ENCODE results near the gene DNAJC7.

DNAJC7 gene

DNA sequence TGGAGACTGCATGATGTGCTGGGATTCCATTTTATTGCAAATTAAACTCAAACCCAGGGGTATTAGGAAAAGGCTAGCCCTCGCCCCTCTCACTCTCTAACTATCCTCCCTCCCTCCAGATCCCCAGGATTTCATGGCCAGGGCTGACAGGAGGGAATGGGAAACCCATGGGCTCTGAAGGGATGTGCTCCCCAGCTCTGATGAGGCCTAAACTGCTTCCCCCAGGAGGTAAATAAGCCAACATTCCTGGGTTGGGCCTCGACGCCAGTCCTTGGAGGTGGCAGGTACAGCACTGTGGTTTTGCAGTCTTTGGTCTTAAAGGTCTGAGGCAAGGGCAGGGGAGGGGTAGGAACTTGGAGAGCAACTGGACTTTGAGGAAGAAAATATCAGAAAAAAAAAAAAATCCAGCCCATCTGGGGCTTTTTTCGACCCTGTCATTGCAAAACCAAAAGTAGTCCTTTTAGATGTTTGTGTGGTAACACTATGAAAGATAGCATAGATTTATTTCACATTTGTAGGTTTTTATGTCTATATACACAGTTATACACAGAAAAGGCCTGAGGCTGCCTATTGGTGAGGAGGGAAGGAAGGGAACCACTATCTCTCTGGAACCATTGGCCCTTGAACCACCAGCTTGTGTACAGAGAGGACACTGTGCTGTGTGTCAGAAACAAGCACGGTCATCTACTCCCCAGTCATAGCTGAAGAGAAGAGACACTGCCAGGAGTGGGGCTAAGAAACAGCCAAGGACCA, 21.2 kb upstream of the DNAJC7 start:
- no peaks in the 10 kb centered on the region for H3K9me3 ChIP-seq
- H3K36me3 ChIP-seq: no peaks in the 10 kb centered on the region
- no peak overlapping the region for H3K4me3 ChIP-seq (ENCODE audit: low read depth, low read length)
- TF ChIP-seq CTCF (IDR thresholded peaks at IDR 0.05; ENCODE audit: low read depth, low read length): no peak
- H3K4me1 ChIP-seq: no peaks in the 10 kb centered on the region
- H3K27me3 ChIP-seq: no peaks in the 10 kb centered on the region
- no peak for DNase-seq

- H3K4me3 ChIP-seq (ENCODE audit: low read depth, low read length): no peak overlapping the region
- H3K27me3 ChIP-seq: no peaks in the 10 kb centered on the region
- no peak for DNase-seq
- H3K9me3 ChIP-seq: no peaks in the 10 kb centered on the region
- no peaks in the 10 kb centered on the region for H3K4me1 ChIP-seq
- H3K36me3 ChIP-seq: no peaks in the 10 kb centered on the region
- no peak for TF ChIP-seq CTCF (IDR thresholded peaks at IDR 0.05; ENCODE audit: low read depth, low read length)
These were observed 16.8 kb upstream of the DNAJC7 start for GRCh38 chr17:42034059-42034458.

- H3K4me1 ChIP-seq: no peaks in the 10 kb centered on the region
- H3K9me3 ChIP-seq: no peaks in the 10 kb centered on the region
- no peak for TF ChIP-seq CTCF (IDR thresholded peaks at IDR 0.05; ENCODE audit: low read depth, low read length)
- no peak overlapping the region for H3K4me3 ChIP-seq (ENCODE audit: low read depth, low read length)
- no peaks in the 10 kb centered on the region for H3K27me3 ChIP-seq
- H3K36me3 ChIP-seq: no peaks in the 10 kb centered on the region
- DNase-seq: no peak
These were observed 14.3 kb upstream of the DNAJC7 start for GRCh38 chr17:42031584-42031983.

GRCh38 chr17:42028791-42029127, 11.5 kb upstream of the DNAJC7 start:
- no peak for TF ChIP-seq CTCF (IDR thresholded peaks at IDR 0.05; ENCODE audit: low read depth, low read length)
- H3K27me3 ChIP-seq: no peaks in the 10 kb centered on the region
- no peak for DNase-seq
- H3K9me3 ChIP-seq: no peaks in the 10 kb centered on the region
- H3K4me3 ChIP-seq (ENCODE audit: low read depth, low read length): no peak overlapping the region
- peaks cover 7% of the 10 kb centered on the region for H3K36me3 ChIP-seq
- no peaks in the 10 kb centered on the region for H3K4me1 ChIP-seq

DNA sequence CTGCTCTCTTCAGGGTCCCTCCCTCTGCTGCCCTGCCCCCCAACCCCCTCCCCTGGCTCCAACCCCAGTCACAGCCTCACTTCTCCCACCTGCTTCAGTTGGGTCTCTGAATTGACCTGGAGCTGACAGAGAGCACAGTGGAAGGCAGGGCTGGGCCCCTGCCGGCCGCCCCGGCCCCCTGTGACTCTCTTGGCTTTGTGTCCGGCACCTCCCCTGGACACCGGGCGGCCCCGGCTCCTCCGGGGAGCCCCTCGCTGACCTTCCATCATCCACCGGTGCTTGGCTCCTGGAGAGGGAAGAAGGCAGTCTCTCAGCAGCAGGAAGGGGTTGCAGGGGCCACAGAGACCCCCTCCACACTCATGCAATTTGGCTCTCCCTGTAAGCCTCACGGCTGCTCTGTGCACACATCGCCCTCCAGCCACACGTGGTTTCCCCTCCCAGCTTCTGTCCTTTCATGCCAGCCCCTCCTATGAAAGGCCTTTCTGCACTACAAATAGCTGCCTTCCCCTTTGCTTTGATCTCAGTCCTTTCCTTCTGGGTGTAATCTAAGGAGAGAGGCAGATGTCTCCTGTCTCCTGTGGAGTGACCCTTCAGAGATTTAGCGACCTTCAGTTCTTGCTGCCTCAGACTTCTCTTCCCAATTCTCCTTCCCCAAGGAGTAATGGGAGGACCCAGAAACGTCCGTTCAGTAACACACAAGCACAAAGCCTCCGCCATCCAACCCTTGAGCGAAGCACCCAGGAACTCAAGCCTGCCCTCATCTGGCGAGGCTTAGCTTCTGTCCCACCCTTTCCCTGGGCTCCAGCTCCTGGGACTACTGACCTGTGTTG, 10.9 kb upstream of the DNAJC7 start:
- H3K4me1 ChIP-seq: no peaks in the 10 kb centered on the region
- no peak overlapping the region for H3K4me3 ChIP-seq (ENCODE audit: low read depth, low read length)
- no peak for DNase-seq
- no peaks in the 10 kb centered on the region for H3K27me3 ChIP-seq
- peak; percentile 41; the same call in 1 of the 2 replicates for TF ChIP-seq CTCF (IDR thresholded peaks at IDR 0.05; ENCODE audit: low read depth, low read length)
- H3K9me3 ChIP-seq: no peaks in the 10 kb centered on the region
- H3K36me3 ChIP-seq: peaks cover 8% of the 10 kb centered on the region

- TF ChIP-seq CTCF (IDR thresholded peaks at IDR 0.05; ENCODE audit: low read depth, low read length): no peak
- no peak overlapping the region for H3K4me3 ChIP-seq (ENCODE audit: low read depth, low read length)
- no peak for DNase-seq
- no peaks in the 10 kb centered on the region for H3K4me1 ChIP-seq
- no peaks in the 10 kb centered on the region for H3K9me3 ChIP-seq
- no peaks in the 10 kb centered on the region for H3K27me3 ChIP-seq
- peaks cover 8% of the 10 kb centered on the region for H3K36me3 ChIP-seq
These were observed 10.3 kb upstream of the DNAJC7 start for GRCh38 chr17:42027590-42027889.
